Osteocyte (in vitro differentiated cells): Measurements from ENCODE around the gene TPO. TPM values are rescaled to one million over a fixed set of nuclear protein-coding genes. Genes with fewer than 3 reads are reported as not detected.
"Not testable (repeated sequence)": the region's sequence is repeated elsewhere in the genome, so short reads cannot be mapped to it uniquely, and the experiment has no call there.

Source experiments
- DNase-seq: peaks from one replicate; pipeline ENCODE4 v3.0.0; 2021; ENCODE audit warnings: mixed read lengths; ENCODE audit not compliant: unreplicated experiment; ENCODE audit errors: extremely low spot score
- H3K27ac Mint-ChIP-seq: one replicate; pipeline ENCODE4 v1.8.0; 2021; ENCODE audit warnings: mild to moderate bottlenecking, mixed read lengths; ENCODE audit not compliant: unreplicated experiment
- H3K27me3 Mint-ChIP-seq: one replicate; pipeline ENCODE4 v1.8.0; 2021; ENCODE audit warnings: mixed read lengths; ENCODE audit not compliant: unreplicated experiment
- H3K36me3 Mint-ChIP-seq: one replicate; pipeline ENCODE4 v1.8.0; 2021; ENCODE audit warnings: mixed read lengths; ENCODE audit not compliant: unreplicated experiment
- H3K4me1 Mint-ChIP-seq: one replicate; pipeline ENCODE4 v1.8.0; 2021; ENCODE audit warnings: mixed read lengths; ENCODE audit not compliant: unreplicated experiment
- H3K4me3 Mint-ChIP-seq: one replicate; pipeline ENCODE4 v1.8.0; 2021; ENCODE audit warnings: mild to moderate bottlenecking, moderate library complexity, mixed read lengths; ENCODE audit not compliant: unreplicated experiment
- H3K9me3 Mint-ChIP-seq: one replicate; pipeline ENCODE4 v1.8.0; 2021; ENCODE audit warnings: mixed read lengths; ENCODE audit not compliant: unreplicated experiment
- CTCF ChIP-seq: fragments of 200-600 bp; sonication (generic); IDR thresholded peaks from 2 replicates; pipeline ENCODE4 v1.5.0; 2021; ENCODE audit warnings: antibody characterized with exemption, mild to moderate bottlenecking, moderate library complexity
- total RNA-seq: library from RNA; stranded (reverse); gene quantifications from 2 replicates; pipeline ENCODE4 v1.2.1, GENCODE V29; 2021

Gene TPO
- total RNA-seq, 1 donor from 2014 or later, result not detected

- peaks cover 11% of the 10 kb centered on the region for H3K4me1 Mint-ChIP-seq
- DNase-seq, result no peak
- H3K4me3 Mint-ChIP-seq, result no peak overlapping the region
- TF ChIP-seq CTCF, result no peak
- no peaks in the 10 kb centered on the region for H3K36me3 Mint-ChIP-seq
- peaks cover 16% of the 10 kb centered on the region for H3K27me3 Mint-ChIP-seq
- no peaks in the 10 kb centered on the region for H3K9me3 Mint-ChIP-seq
- no peak overlapping the region for H3K27ac Mint-ChIP-seq
Observed at GRCh38 chr2:1572638-1573037, 159.4 kb downstream of the TPO start.

- peaks cover 23% of the 10 kb centered on the region for H3K27me3 Mint-ChIP-seq
- no peak overlapping the region for H3K4me3 Mint-ChIP-seq
- no peak overlapping the region for H3K27ac Mint-ChIP-seq
- H3K4me1 Mint-ChIP-seq, result peaks cover 3% of the 10 kb centered on the region
- no peaks in the 10 kb centered on the region for H3K9me3 Mint-ChIP-seq
- DNase-seq, result no peak
- peaks cover 2% of the 10 kb centered on the region for H3K36me3 Mint-ChIP-seq
- TF ChIP-seq CTCF, result no peak
Observed at GRCh38 chr2:1577846-1578245, 164.6 kb downstream of the TPO start.

- H3K27ac Mint-ChIP-seq, DNase-seq, H3K36me3 Mint-ChIP-seq, H3K4me3 Mint-ChIP-seq, H3K27me3 Mint-ChIP-seq, H3K4me1 Mint-ChIP-seq, H3K9me3 Mint-ChIP-seq: not testable (repeated sequence)
Observed at GRCh38 chr2:1581257-1581964, 168.1 kb downstream of the TPO start.

- H3K4me1 Mint-ChIP-seq, result no peaks in the 10 kb centered on the region
- H3K4me3 Mint-ChIP-seq, result no peak overlapping the region
- H3K27ac Mint-ChIP-seq, result no peak overlapping the region
- peaks cover 2% of the 10 kb centered on the region for H3K36me3 Mint-ChIP-seq
- no peaks in the 10 kb centered on the region for H3K9me3 Mint-ChIP-seq
- H3K27me3 Mint-ChIP-seq, result peaks cover 7% of the 10 kb centered on the region
- TF ChIP-seq CTCF, result no peak
- no peak for DNase-seq
Observed at GRCh38 chr2:1581965-1582625, 168.8 kb downstream of the TPO start.

GRCh38 chr2:1582891-1583341 is 169.7 kb downstream of the TPO start:
- H3K27me3 Mint-ChIP-seq, result peaks cover 7% of the 10 kb centered on the region
- H3K4me3 Mint-ChIP-seq, result no peak overlapping the region
- peaks cover 2% of the 10 kb centered on the region for H3K36me3 Mint-ChIP-seq
- DNase-seq, result no peak
- no peak for TF ChIP-seq CTCF
- no peaks in the 10 kb centered on the region for H3K4me1 Mint-ChIP-seq
- no peak overlapping the region for H3K27ac Mint-ChIP-seq
- H3K9me3 Mint-ChIP-seq, result no peaks in the 10 kb centered on the region
